DND-41 (cell line): Measurements from ENCODE around the gene RHCG.

Experiments used
- ATAC-seq: fragments of 200-7000 bp; cut with Tn5 transposase; 3 replicates; pipeline ENCODE4 v1.9.1; 2021; ENCODE audit warnings: low read depth; ENCODE audit not compliant: insufficient read depth
- DNase-seq: peaks from one replicate; pipeline ENCODE4 v3.0.0-alpha.2; 2020
- H2AFZ ChIP-seq: 2 replicates; pipeline ENCODE4 v1.6.0; 2012; ENCODE audit warnings: low read depth, low read length
- H3K27ac ChIP-seq: 2 replicates; pipeline ENCODE4 v1.5.1; 2012; ENCODE audit warnings: low read length, inconsistent platforms
- H3K27me3 ChIP-seq: fragments of 200-600 bp; sonication (generic); 2 replicates; pipeline ENCODE4 v1.6.0; 2012; ENCODE audit warnings: low read length, mild to moderate bottlenecking, inconsistent platforms; ENCODE audit not compliant: insufficient read depth, poor library complexity
- H3K36me3 ChIP-seq: 2 replicates; pipeline ENCODE4 v1.5.1; 2012; ENCODE audit warnings: low read length, inconsistent platforms; ENCODE audit not compliant: insufficient read depth
- H3K4me1 ChIP-seq: 2 replicates; pipeline ENCODE4 v1.5.1; 2012; ENCODE audit warnings: mild to moderate bottlenecking, low read length; ENCODE audit not compliant: insufficient read depth
- H3K4me2 ChIP-seq: 2 replicates; pipeline ENCODE4 v1.6.0; 2012; ENCODE audit warnings: mild to moderate bottlenecking, moderate library complexity, low read length, inconsistent platforms; ENCODE audit not compliant: insufficient read depth
- H3K4me3 ChIP-seq, 2 experiments: fragments of 200-600 bp in 1 of 2; shearing (Covaris generic) in 1 of 2; 2 replicates each; pipeline ENCODE4 v1.5.1; 2012 to 2016; ENCODE audit warnings: inconsistent platforms in 2 of 2, low read length in 2 of 2, mild to moderate bottlenecking in 2 of 2, low read depth in 1 of 2, moderate library complexity in 1 of 2
- H3K79me2 ChIP-seq: 2 replicates; pipeline ENCODE4 v1.6.0; 2012; ENCODE audit warnings: low read length, inconsistent platforms; ENCODE audit not compliant: insufficient read depth
- H3K9ac ChIP-seq: 2 replicates; pipeline ENCODE4 v1.6.0; 2012; ENCODE audit warnings: low read depth, mild to moderate bottlenecking, inconsistent platforms, low read length, moderate library complexity
- H3K9me3 ChIP-seq: 2 replicates; pipeline ENCODE4 v1.5.1; 2012; ENCODE audit warnings: low read length, moderate library complexity, mild to moderate bottlenecking, inconsistent platforms; ENCODE audit not compliant: insufficient read depth, severe bottlenecking
- H4K20me1 ChIP-seq: 2 replicates; pipeline ENCODE4 v1.6.0; 2012; ENCODE audit warnings: low read length; ENCODE audit not compliant: insufficient read depth
- EZH2 ChIP-seq: IDR thresholded peaks from 3 replicates; pipeline ENCODE4 v1.6.1; 2012; ENCODE audit warnings: borderline replicate concordance, low read depth, mild to moderate bottlenecking, moderate library complexity, low read length, inconsistent platforms; ENCODE audit not compliant: severe bottlenecking
- TF ChIP-seq, protein P1 (sequence below): IDR thresholded peaks from 2 replicates; pipeline ENCODE4 v1.5.1; 2012; ENCODE audit warnings: borderline replicate concordance, low read length, moderate library complexity, mild to moderate bottlenecking; ENCODE audit not compliant: poor library complexity, severe bottlenecking; ENCODE audit errors: extremely low read depth

RHCG gene

DNA sequence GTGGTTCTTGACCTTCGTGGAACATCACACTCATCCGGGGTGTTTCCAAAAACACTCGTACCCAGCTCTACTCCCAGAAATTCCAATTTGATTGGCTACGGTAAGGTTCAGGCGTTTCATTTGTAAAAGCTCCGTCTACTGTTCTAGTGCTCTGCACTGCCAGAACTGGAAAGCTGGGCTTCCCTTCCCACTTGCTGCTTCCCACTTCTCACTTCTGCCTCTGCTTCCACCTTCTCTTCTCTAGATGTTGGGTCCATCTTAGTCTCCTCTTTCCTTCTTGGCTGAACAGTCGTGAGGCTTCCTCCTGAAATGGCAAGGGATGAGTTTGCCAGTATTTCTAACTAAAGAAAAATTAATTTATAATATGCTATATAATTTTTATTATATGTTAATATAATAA lies 29.8 kb upstream of the RHCG start:
- Histone ChIP-seq H3K4me1 (no peaks in the 10 kb centered on the region), H3K79me2 (no peaks in the 10 kb centered on the region), H3K4me3 (no peak overlapping the region), H2AFZ (no peak overlapping the region), H4K20me1 (no peaks in the 10 kb centered on the region), H3K36me3 (no peaks in the 10 kb centered on the region), H3K9ac (no peak overlapping the region), H3K27me3 (peaks cover 7% of the 10 kb centered on the region), H3K27ac (no peak overlapping the region), H3K4me2 (no peak overlapping the region), H3K9me3 (no peaks in the 10 kb centered on the region)
- TF ChIP-seq, protein P1, sequence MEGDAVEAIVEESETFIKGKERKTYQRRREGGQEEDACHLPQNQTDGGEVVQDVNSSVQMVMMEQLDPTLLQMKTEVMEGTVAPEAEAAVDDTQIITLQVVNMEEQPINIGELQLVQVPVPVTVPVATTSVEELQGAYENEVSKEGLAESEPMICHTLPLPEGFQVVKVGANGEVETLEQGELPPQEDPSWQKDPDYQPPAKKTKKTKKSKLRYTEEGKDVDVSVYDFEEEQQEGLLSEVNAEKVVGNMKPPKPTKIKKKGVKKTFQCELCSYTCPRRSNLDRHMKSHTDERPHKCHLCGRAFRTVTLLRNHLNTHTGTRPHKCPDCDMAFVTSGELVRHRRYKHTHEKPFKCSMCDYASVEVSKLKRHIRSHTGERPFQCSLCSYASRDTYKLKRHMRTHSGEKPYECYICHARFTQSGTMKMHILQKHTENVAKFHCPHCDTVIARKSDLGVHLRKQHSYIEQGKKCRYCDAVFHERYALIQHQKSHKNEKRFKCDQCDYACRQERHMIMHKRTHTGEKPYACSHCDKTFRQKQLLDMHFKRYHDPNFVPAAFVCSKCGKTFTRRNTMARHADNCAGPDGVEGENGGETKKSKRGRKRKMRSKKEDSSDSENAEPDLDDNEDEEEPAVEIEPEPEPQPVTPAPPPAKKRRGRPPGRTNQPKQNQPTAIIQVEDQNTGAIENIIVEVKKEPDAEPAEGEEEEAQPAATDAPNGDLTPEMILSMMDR = no peak
- TF ChIP-seq EZH2 = no peak
- ATAC-seq = no peak
- no peak for DNase-seq

DNA sequence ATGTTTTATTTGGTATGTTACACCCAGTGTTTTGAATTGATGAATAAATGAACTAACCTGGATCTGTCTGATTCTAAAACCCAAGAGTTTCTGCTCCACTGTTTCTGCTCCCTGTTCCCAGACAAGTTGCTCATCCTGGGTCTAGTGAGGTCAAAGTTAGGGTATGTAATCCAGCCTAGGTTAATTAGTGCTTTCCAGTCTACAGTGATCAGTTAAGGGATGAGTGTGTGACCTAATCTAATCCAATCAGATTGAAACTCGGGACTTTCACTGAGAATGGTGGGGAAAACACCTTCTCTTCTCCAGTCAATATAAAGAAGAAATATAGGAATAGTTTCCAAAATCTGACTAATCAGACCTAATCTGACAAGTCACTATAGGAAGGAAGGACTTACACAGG lies 27.8 kb upstream of the RHCG start:
- no peak for DNase-seq
- ATAC-seq = no peak
- H4K20me1 ChIP-seq = no peaks in the 10 kb centered on the region

GRCh38 chr15:89523101-89523500 lies 26.7 kb upstream of the RHCG start:
- TF ChIP-seq, protein P1 = no peak
- no peak for TF ChIP-seq EZH2
- ATAC-seq (no peak), DNase-seq (no peak)
- H4K20me1 ChIP-seq = no peaks in the 10 kb centered on the region
- no peaks in the 10 kb centered on the region for H3K79me2 ChIP-seq
- H2AFZ ChIP-seq = no peak overlapping the region
- no peak overlapping the region for H3K4me3 ChIP-seq
- H3K9ac ChIP-seq = no peak overlapping the region
- H3K36me3 ChIP-seq = no peaks in the 10 kb centered on the region
- no peaks in the 10 kb centered on the region for H3K9me3 ChIP-seq
- H3K4me1 ChIP-seq = no peaks in the 10 kb centered on the region
- no peak overlapping the region for H3K27ac ChIP-seq
- no peak overlapping the region for H3K4me2 ChIP-seq
- H3K27me3 ChIP-seq = peaks cover 7% of the 10 kb centered on the region

More for the DNA sequence above, 27.8 kb upstream of the RHCG start:
- no peak overlapping the region for H3K4me3 ChIP-seq
- TF ChIP-seq, protein P1 = no peak
- TF ChIP-seq EZH2 = no peak
- no peak overlapping the region for H3K4me2 ChIP-seq
- peaks cover 7% of the 10 kb centered on the region for H3K27me3 ChIP-seq
- H3K36me3 ChIP-seq = no peaks in the 10 kb centered on the region
- no peaks in the 10 kb centered on the region for H3K79me2 ChIP-seq
- H3K9me3 ChIP-seq = no peaks in the 10 kb centered on the region
- H3K27ac ChIP-seq = no peak overlapping the region
- H3K4me1 ChIP-seq = no peaks in the 10 kb centered on the region
- H2AFZ ChIP-seq = no peak overlapping the region
- no peak overlapping the region for H3K9ac ChIP-seq

- no peak overlapping the region for H2AFZ ChIP-seq
- no peaks in the 10 kb centered on the region for H3K9me3 ChIP-seq
- H3K4me1 ChIP-seq = no peaks in the 10 kb centered on the region
- H3K9ac ChIP-seq = no peak overlapping the region
- no peak overlapping the region for H3K4me2 ChIP-seq
- ATAC-seq = no peak
- no peaks in the 10 kb centered on the region for H3K79me2 ChIP-seq
- TF ChIP-seq, protein P1 = no peak
- no peak for TF ChIP-seq EZH2
- no peak for DNase-seq
- H3K36me3 ChIP-seq = no peaks in the 10 kb centered on the region
- no peak overlapping the region for H3K27ac ChIP-seq
- peaks cover 7% of the 10 kb centered on the region for H3K27me3 ChIP-seq
- H3K4me3 ChIP-seq = no peak overlapping the region
- no peaks in the 10 kb centered on the region for H4K20me1 ChIP-seq
Observed at GRCh38 chr15:89521605-89522004, 25.2 kb upstream of the RHCG start.
